Stimulated activated memory B cell treated with anti-CD40 and anti-IgM and Interleukin-4, amounts not matched to agents 10 μg/mL and 1 μg/mL and 100 μg/mL, for 72 hours (primary cell): ENCODE measurements around the gene SEC16B.

ENCODE experiments used
- ATAC-seq: fragments of 150-1000 bp; cut with Tn5 transposase; 2 replicates; pipeline ENCODE4 v1.10.0; 2021
- H3K27ac Mint-ChIP-seq: one replicate; pipeline ENCODE4 v1.8.0; 2022; ENCODE audit warnings: mild to moderate bottlenecking, mixed read lengths
- H3K27me3 Mint-ChIP-seq: one replicate; pipeline ENCODE4 v1.8.0; 2022; ENCODE audit warnings: mixed read lengths
- H3K36me3 Mint-ChIP-seq: one replicate; pipeline ENCODE4 v1.8.0; 2022; ENCODE audit warnings: mixed read lengths
- H3K4me1 Mint-ChIP-seq: one replicate; pipeline ENCODE4 v1.8.0; 2022; ENCODE audit warnings: mixed read lengths
- H3K4me3 Mint-ChIP-seq: one replicate; pipeline ENCODE4 v1.8.0; 2022; ENCODE audit warnings: mild to moderate bottlenecking, moderate library complexity, mixed read lengths
- H3K9me3 Mint-ChIP-seq: one replicate; pipeline ENCODE4 v1.8.0; 2022; ENCODE audit warnings: mixed read lengths

SEC16B gene

DNA sequence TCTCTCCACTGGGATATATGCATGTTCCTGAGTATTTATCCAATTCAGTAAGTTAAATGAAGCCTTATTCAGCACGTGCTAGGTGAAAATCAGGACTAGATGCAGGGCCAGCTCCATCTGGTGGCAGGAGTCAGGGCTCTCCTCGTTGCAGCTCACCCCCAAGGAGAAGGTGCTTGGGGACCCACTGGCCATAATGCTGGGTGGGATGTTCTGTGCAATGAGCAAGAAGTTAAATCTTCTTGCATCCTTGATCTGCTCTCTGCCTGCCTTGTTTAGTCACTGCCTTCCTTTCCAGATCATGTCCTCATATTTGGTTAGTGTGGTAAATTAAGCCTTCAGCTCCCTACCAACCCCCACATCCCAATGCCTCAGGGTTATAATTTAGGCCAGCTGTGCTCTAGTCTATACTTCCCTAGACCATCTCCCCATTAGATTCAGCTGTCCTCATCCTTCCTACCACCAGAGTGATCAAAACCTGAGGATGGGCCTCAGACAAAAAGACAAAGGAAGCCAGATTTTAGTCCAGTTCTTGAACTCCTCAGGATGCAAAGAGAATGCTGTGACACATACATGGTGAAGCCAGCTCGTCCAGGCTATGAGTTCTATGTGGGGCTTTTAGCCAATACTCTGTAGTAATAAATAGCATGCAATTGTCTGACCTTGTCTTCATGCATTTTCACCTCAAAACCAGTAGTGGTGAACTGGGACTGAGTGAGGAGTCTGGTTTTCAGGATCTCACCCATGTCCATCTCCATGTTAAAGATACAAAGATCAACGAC, 55.9 kb downstream of the SEC16B start:
- no peaks in the 10 kb centered on the region for H3K36me3 Mint-ChIP-seq
- H3K4me3 Mint-ChIP-seq: no peak overlapping the region
- no peaks in the 10 kb centered on the region for H3K4me1 Mint-ChIP-seq
- no peaks in the 10 kb centered on the region for H3K9me3 Mint-ChIP-seq
- no peak overlapping the region for H3K27ac Mint-ChIP-seq
- ATAC-seq: no peak
- no peaks in the 10 kb centered on the region for H3K27me3 Mint-ChIP-seq

DNA sequence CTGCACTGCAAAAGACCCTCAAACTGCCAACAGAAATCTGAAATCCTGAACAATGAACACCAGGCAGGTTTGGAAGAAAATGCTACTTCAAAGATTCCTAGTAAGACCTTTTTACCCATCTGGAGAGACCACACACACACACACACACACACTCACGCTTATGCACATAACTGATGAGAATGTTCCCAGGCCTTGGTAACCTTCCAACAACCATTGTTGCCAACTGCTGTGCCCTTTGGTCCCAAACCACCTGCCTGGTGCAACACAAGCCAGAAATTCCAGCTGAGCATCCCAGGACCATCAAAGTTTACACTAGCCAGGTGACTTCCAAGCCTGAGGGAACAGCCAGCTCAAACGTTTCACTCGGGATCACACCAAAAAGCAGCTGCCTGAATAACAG, 56.9 kb downstream of the SEC16B start:
- Mint-ChIP-seq H3K27me3 (no peaks in the 10 kb centered on the region), H3K27ac (no peak overlapping the region), H3K4me3 (no peak overlapping the region), H3K36me3 (no peaks in the 10 kb centered on the region), H3K9me3 (no peaks in the 10 kb centered on the region), H3K4me1 (no peaks in the 10 kb centered on the region)
- ATAC-seq: no peak

- no peak for ATAC-seq
- H3K27me3 Mint-ChIP-seq: no peaks in the 10 kb centered on the region
- H3K36me3 Mint-ChIP-seq: no peaks in the 10 kb centered on the region
- no peaks in the 10 kb centered on the region for H3K4me1 Mint-ChIP-seq
- H3K27ac Mint-ChIP-seq: no peak overlapping the region
- H3K9me3 Mint-ChIP-seq: no peaks in the 10 kb centered on the region
- H3K4me3 Mint-ChIP-seq: no peak overlapping the region
Observed at GRCh38 chr1:177909416-177909815, 60.4 kb downstream of the SEC16B start.

DNA sequence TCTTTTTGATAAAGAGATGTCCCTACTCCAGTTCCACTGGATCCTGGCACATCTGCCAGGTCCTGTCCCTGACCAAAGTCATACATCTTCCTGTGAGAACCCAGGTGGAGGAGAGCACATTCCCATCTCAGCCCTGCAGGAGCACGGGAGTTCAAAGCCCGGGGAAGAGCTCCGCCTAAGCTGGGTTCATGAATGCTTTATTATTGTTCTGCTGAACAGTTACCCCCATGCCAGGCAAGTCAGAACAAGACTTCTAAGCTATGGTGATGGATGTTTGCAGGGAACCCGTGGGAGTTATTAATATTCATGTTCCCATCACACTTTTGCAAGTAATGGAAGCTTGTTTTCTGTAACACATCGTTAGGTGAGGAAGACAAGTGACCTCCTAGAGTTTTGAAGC, 62.9 kb downstream of the SEC16B start:
- H3K27me3 Mint-ChIP-seq: no peaks in the 10 kb centered on the region
- H3K4me3 Mint-ChIP-seq: no peak overlapping the region
- no peak overlapping the region for H3K27ac Mint-ChIP-seq
- H3K4me1 Mint-ChIP-seq: no peaks in the 10 kb centered on the region
- H3K36me3 Mint-ChIP-seq: no peaks in the 10 kb centered on the region
- no peaks in the 10 kb centered on the region for H3K9me3 Mint-ChIP-seq
- no peak for ATAC-seq

DNA sequence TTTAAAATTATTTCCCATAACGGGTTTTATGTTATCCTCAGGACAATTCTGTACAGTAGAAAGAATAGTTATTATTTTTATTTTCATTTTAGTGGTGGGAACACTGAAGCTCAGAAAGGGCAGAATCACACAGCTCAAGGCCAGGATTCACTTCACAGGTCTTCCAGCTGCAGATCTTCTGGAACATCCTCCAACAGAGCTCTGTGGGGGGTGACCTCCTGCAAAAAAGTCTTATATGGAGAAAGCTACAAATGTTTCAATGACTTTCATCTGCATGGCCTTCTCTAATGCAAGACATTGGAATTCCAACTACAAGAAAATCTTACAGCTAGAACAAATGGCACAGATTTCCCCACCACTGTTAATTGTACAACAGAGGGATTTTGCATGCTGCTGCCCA, 64.2 kb downstream of the SEC16B start:
- no peak overlapping the region for H3K27ac Mint-ChIP-seq
- H3K9me3 Mint-ChIP-seq: no peaks in the 10 kb centered on the region
- ATAC-seq: no peak
- no peaks in the 10 kb centered on the region for H3K36me3 Mint-ChIP-seq
- no peaks in the 10 kb centered on the region for H3K27me3 Mint-ChIP-seq
- H3K4me1 Mint-ChIP-seq: no peaks in the 10 kb centered on the region
- H3K4me3 Mint-ChIP-seq: no peak overlapping the region

- H3K9me3 Mint-ChIP-seq: no peaks in the 10 kb centered on the region
- no peak overlapping the region for H3K4me3 Mint-ChIP-seq
- no peak overlapping the region for H3K27ac Mint-ChIP-seq
- H3K27me3 Mint-ChIP-seq: no peaks in the 10 kb centered on the region
- no peak for ATAC-seq
- no peaks in the 10 kb centered on the region for H3K4me1 Mint-ChIP-seq
- H3K36me3 Mint-ChIP-seq: no peaks in the 10 kb centered on the region
Observed at GRCh38 chr1:177902266-177902665, 67.6 kb downstream of the SEC16B start.

GRCh38 chr1:177897998-177898654, 71.7 kb downstream of the SEC16B start:
- H3K9me3 Mint-ChIP-seq: peaks cover 3% of the 10 kb centered on the region
- H3K27me3 Mint-ChIP-seq: no peaks in the 10 kb centered on the region
- ATAC-seq: no peak
- H3K4me3 Mint-ChIP-seq: no peak overlapping the region
- no peaks in the 10 kb centered on the region for H3K4me1 Mint-ChIP-seq
- H3K27ac Mint-ChIP-seq: no peak overlapping the region
- H3K36me3 Mint-ChIP-seq: no peaks in the 10 kb centered on the region

GRCh38 chr1:177897281-177897997, 72.4 kb downstream of the SEC16B start:
- no peak overlapping the region for H3K4me3 Mint-ChIP-seq
- H3K27me3 Mint-ChIP-seq: no peaks in the 10 kb centered on the region
- no peak for ATAC-seq
- H3K9me3 Mint-ChIP-seq: peaks cover 3% of the 10 kb centered on the region
- no peak overlapping the region for H3K27ac Mint-ChIP-seq
- no peaks in the 10 kb centered on the region for H3K36me3 Mint-ChIP-seq
- no peaks in the 10 kb centered on the region for H3K4me1 Mint-ChIP-seq
